Measurements from ENCODE around the gene CEND1. TPM values are rescaled to one million over a fixed set of nuclear protein-coding genes. Genes with fewer than 3 reads are reported as not detected.

CEND1 gene
- total and polyA plus RNA-seq, 2 of the 13 experiments (the other 11 are each of a cell fraction or from before 2014, with no cell fraction given), result not detected

- 0 out of 2 replicates have a peak, but pooled peaks have one; percentile 60 for TF ChIP-seq ZFP82 (CRISPR knock-in tag; IDR thresholded peaks at IDR 0.05; ENCODE audit: borderline replicate concordance)
- peak; percentile 65 for TF ChIP-seq ASH2L (IDR thresholded peaks at IDR 0.05; ENCODE audit: insufficient read length, low read depth, low read length)
- TF ChIP-seq MYNN (CRISPR knock-in tag; IDR thresholded peaks at IDR 0.05; ENCODE audit: low read depth), result peak; percentile 28; the same call in 1 of the 2 replicates
- TF ChIP-seq CTCF (CRISPR knock-in tag; IDR thresholded peaks at IDR 0.05), result no peak
- TF ChIP-seq ZNF749 (CRISPR knock-in tag; IDR thresholded peaks at IDR 0.05; ENCODE audit: borderline replicate concordance), result 0 out of 2 replicates have a peak, but pooled peaks have one; percentile 61
- TF ChIP-seq ZNF512 (CRISPR knock-in tag; IDR thresholded peaks at IDR 0.05), result no peak
- TF ChIP-seq NONO (IDR thresholded peaks at IDR 0.05), result no peak
- TF ChIP-seq NONO (CRISPR knock-in tag; conservative IDR thresholded peaks at IDR 0.05), result 0 out of 2 replicates have a peak, but pooled peaks have one; percentile 46
- TF ChIP-seq MAZ (IDR thresholded peaks at IDR 0.05; ENCODE audit: borderline replicate concordance, low read depth, low read length), result no peak; the same call in 1 of the 2 replicates
- TF ChIP-seq MAZ (CRISPR knock-in tag; IDR thresholded peaks at IDR 0.05; ENCODE audit: low read depth), result peak; percentile 34; the same call in 1 of the 2 replicates
- TF ChIP-seq MTA1 (CRISPR knock-in tag; IDR thresholded peaks at IDR 0.05; ENCODE audit: borderline replicate concordance), result peak; percentile 16; the same call in 1 of the 2 replicates
- peak; percentile 79; the same call in 1 of the 2 replicates for TF ChIP-seq ZNF547 (CRISPR knock-in tag; IDR thresholded peaks at IDR 0.05)
- TF ChIP-seq ZSCAN31 (CRISPR knock-in tag; IDR thresholded peaks at IDR 0.05; ENCODE audit: low read depth), result no peak
- peak; percentile 22; the same call in 1 of the 2 replicates for TF ChIP-seq GMEB1 (CRISPR knock-in tag; IDR thresholded peaks at IDR 0.05; ENCODE audit: borderline replicate concordance)
- TF ChIP-seq YY1 (IDR thresholded peaks at IDR 0.05; ENCODE audit: insufficient read depth, insufficient replicate concordance, low read depth, low read length), result peak; percentile 48
- 0 out of 2 replicates have a peak, but pooled peaks have one; percentile 23 for TF ChIP-seq LBX2 (CRISPR knock-in tag; IDR thresholded peaks at IDR 0.05; ENCODE audit: borderline replicate concordance)
- TF ChIP-seq RBAK (CRISPR knock-in tag; IDR thresholded peaks at IDR 0.05), result no peak
- no peak for TF ChIP-seq DDIT3 (CRISPR knock-in tag; IDR thresholded peaks at IDR 0.05)
These were observed 29.4 kb upstream of the CEND1 start (continued) for GRCh38 chr11:819129-819931.

Measured in HepG2 (cell line).